ENCODE results near the gene SCPEP1.
"Not testable (repeated sequence)": the region's sequence is repeated elsewhere in the genome, so short reads cannot be mapped to it uniquely, and the experiment has no call there.

Gene SCPEP1

DNA sequence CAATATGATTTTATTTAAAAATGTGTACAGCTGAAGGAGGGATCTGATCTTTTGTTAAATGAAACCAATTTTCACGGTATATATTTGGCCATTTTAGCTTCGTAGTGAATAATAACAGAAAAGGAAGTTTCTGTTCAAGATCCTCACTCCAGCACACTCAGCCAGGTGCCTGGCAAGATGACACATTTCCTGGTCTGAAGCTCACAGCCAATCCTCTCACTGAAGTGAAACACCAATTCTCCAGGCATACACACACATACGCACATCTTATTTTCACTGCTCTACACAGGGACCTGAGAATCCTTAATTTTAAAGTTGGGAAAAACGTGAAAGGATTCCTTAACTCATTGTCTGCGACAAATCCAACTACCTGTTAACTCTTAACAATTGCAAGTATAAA, 39.7 kb upstream of the SCPEP1 start:
- not testable (repeated sequence) for H3K4me3 ChIP-seq (ENCODE audit: low read depth, low read length); H3K9ac ChIP-seq (ENCODE audit: low read length); H3K27ac ChIP-seq (ENCODE audit: low read depth, low read length); H3K27me3 ChIP-seq (ENCODE audit: control insufficient read depth, insufficient read depth, low read length); H3K9me3 ChIP-seq (ENCODE audit: control insufficient read depth, insufficient read depth, low read depth, low read length); H3K4me1 ChIP-seq (ENCODE audit: control insufficient read depth, insufficient read depth, low read length)
- peaks cover 50% of the 10 kb centered on the region for H3K36me3 ChIP-seq (ENCODE audit: control insufficient read depth, insufficient read depth, low read length)

DNA sequence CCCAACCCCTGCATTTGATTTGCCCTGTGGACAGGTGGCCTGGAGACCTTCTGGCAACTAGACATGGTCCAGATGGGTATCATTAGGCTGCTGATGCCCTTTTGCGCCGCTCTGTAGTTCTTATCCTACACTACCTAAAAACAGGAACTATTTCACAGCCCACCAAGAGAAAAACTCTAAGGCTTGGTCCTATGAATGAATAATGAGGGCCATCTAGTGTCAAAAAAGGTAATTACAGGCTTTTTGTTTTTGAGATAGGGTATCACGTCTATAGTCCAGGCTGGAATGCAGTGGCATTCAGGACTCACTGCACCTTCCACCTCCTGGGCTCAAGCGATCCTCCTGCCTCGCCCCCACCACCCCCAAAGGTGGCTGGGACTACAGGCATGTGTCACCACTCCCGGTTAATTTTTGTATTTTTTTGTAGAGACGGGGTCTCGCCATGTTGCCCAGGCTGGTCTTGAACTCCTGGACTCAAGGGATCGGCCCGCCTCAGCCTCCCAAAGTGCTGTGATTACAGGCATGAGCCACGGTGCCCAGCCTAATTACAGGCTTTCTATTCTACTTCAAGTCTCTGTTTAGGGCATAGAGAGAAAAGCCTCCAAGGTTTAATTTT, 38.0 kb upstream of the SCPEP1 start:
- Histone ChIP-seq H3K36me3 (ENCODE audit: control insufficient read depth, insufficient read depth, low read length) (peaks cover 56% of the 10 kb centered on the region), H3K9ac (ENCODE audit: low read length) (no peak overlapping the region), H3K4me3 (ENCODE audit: low read depth, low read length) (no peak overlapping the region), H3K27ac (ENCODE audit: low read depth, low read length) (no peak overlapping the region), H3K9me3 (ENCODE audit: control insufficient read depth, insufficient read depth, low read depth, low read length) (no peaks in the 10 kb centered on the region), H3K4me1 (ENCODE audit: control insufficient read depth, insufficient read depth, low read length) (no peaks in the 10 kb centered on the region), H3K27me3 (ENCODE audit: control insufficient read depth, insufficient read depth, low read length) (no peaks in the 10 kb centered on the region)

DNA sequence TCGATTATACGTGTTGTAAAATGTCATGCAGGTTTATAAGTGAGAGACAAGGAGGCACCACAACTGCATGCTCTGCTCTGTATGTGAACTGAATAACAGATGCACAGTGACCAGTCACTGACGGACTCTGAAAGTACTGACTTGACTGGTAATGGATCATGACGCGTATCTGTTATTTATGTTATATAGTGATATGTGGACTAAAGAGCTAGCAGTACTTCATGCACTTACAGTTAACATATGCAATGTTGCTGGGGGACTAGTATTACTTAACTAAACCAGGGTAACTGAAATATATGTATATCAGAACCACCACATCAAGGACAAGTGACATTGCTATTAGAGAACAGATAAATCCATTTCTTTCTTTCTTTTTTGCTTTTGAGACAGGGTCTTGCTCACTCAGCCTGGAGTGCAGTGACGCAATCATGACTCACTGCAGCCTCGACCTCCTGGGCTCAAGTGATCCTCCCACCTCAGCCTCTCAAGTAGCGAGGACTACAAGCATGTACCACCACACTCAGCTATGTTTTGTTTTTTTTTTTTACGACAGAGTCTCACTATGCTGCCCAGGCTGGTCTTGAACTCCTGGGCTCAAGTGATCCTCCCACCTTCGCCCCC, 34.3 kb upstream of the SCPEP1 start:
- H3K4me1 ChIP-seq (ENCODE audit: control insufficient read depth, insufficient read depth, low read length) = no peaks in the 10 kb centered on the region
- H3K27me3 ChIP-seq (ENCODE audit: control insufficient read depth, insufficient read depth, low read length) = no peaks in the 10 kb centered on the region
- H3K27ac ChIP-seq (ENCODE audit: low read depth, low read length) = no peak overlapping the region
- H3K9me3 ChIP-seq (ENCODE audit: control insufficient read depth, insufficient read depth, low read depth, low read length) = no peaks in the 10 kb centered on the region
- H3K4me3 ChIP-seq (ENCODE audit: low read depth, low read length) = no peak overlapping the region
- no peak overlapping the region for H3K9ac ChIP-seq (ENCODE audit: low read length)
- H3K36me3 ChIP-seq (ENCODE audit: control insufficient read depth, insufficient read depth, low read length) = peaks cover 60% of the 10 kb centered on the region

DNA sequence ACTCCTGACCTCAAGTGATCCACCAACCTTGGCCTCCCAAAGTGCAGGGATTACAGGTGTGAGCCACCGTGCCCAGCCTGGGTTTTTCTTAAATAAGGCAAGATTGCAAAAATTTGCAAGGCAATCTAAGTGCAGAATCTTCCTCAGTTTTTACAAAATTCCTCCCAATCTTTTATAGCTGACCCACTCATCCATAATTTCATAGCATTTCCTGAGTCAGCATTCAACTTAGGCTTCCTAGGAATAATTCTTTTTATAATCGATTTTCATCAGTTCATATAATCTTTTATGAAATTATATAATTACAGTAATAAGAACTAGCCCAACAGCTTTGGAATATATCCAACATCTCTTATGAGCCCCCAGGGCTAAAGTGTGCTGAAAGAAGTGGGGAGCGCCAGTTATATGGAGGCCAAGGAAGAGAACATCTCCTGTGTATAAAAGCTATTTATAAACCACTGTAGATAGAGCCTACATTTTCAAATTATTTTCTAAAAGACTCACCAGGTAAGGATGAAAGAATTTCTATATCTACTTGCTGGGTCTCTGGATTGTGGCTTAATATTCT, 31.9 kb upstream of the SCPEP1 start:
- H3K27me3 ChIP-seq (ENCODE audit: control insufficient read depth, insufficient read depth, low read length) = no peaks in the 10 kb centered on the region
- peaks cover 76% of the 10 kb centered on the region for H3K36me3 ChIP-seq (ENCODE audit: control insufficient read depth, insufficient read depth, low read length)
- H3K9me3 ChIP-seq (ENCODE audit: control insufficient read depth, insufficient read depth, low read depth, low read length) = no peaks in the 10 kb centered on the region
- no peak overlapping the region for H3K4me3 ChIP-seq (ENCODE audit: low read depth, low read length)
- H3K27ac ChIP-seq (ENCODE audit: low read depth, low read length) = no peak overlapping the region
- no peaks in the 10 kb centered on the region for H3K4me1 ChIP-seq (ENCODE audit: control insufficient read depth, insufficient read depth, low read length)
- H3K9ac ChIP-seq (ENCODE audit: low read length) = no peak overlapping the region

DNA sequence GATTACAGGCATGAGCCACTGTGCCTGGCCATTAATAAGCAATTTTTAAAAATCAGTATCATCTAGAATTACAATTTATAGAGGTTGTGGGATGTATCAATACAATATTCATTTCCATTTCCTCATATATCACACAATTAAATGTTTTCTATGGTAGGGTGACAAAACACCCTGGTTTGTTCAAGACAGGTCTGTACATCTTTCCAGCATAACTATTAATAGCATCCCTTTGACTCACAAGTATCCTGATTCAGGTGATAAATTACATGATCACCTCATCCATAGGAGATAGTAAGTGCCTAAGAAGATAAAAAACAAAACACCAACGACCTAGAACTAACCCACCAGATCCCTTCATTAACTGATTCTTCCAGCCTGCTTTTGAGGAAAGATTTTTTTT, 30.2 kb upstream of the SCPEP1 start:
- no peaks in the 10 kb centered on the region for H3K9me3 ChIP-seq (ENCODE audit: control insufficient read depth, insufficient read depth, low read depth, low read length)
- H3K4me3 ChIP-seq (ENCODE audit: low read depth, low read length) = no peak overlapping the region
- H3K36me3 ChIP-seq (ENCODE audit: control insufficient read depth, insufficient read depth, low read length) = peaks cover 62% of the 10 kb centered on the region
- no peak overlapping the region for H3K9ac ChIP-seq (ENCODE audit: low read length)
- no peaks in the 10 kb centered on the region for H3K4me1 ChIP-seq (ENCODE audit: control insufficient read depth, insufficient read depth, low read length)
- H3K27me3 ChIP-seq (ENCODE audit: control insufficient read depth, insufficient read depth, low read length) = no peaks in the 10 kb centered on the region
- H3K27ac ChIP-seq (ENCODE audit: low read depth, low read length) = no peak overlapping the region

DNA sequence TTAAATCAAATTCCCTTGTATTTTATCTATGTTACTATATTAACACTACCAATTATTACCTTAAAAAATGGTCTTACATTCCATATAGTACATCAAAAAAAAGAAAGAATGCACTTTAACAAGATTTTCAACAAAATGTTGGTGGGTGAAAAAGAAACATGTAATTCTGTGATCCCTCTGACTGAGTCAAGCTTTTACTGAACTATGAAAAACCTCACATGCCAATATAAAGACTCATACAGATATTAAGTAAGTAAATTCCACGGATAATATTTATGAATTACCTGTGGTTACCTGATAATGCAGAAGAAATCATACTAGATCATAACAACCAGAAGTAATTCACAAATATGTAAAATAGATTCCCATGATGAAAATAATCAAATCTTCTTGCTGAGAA, 29.4 kb upstream of the SCPEP1 start:
- Histone ChIP-seq H3K9ac (ENCODE audit: low read length) (no peak overlapping the region), H3K36me3 (ENCODE audit: control insufficient read depth, insufficient read depth, low read length) (peaks cover 62% of the 10 kb centered on the region), H3K4me1 (ENCODE audit: control insufficient read depth, insufficient read depth, low read length) (no peaks in the 10 kb centered on the region), H3K27me3 (ENCODE audit: control insufficient read depth, insufficient read depth, low read length) (no peaks in the 10 kb centered on the region), H3K4me3 (ENCODE audit: low read depth, low read length) (no peak overlapping the region), H3K27ac (ENCODE audit: low read depth, low read length) (no peak overlapping the region), H3K9me3 (ENCODE audit: control insufficient read depth, insufficient read depth, low read depth, low read length) (no peaks in the 10 kb centered on the region)

DNA sequence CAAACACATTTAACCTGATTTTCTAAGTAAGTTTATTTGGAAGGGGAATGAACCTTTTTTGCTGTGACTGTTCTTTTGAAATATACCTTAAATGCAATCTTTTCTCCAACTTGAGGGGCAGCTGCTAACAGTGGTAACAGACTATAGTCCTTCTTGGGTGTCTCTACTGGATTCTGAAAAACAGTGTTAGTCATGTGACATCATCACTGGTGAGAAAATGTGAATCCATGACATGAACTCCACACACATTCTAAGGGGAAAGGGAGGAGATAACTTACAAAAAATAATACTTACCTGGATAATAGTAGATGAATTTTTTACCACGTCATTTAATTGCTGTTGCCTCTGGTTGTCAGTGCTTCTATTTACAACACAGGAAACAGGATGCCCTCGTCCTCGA, 28.3 kb upstream of the SCPEP1 start:
- Histone ChIP-seq H3K27ac (ENCODE audit: low read depth, low read length) (no peak overlapping the region), H3K36me3 (ENCODE audit: control insufficient read depth, insufficient read depth, low read length) (peaks cover 52% of the 10 kb centered on the region), H3K4me3 (ENCODE audit: low read depth, low read length) (no peak overlapping the region), H3K9me3 (ENCODE audit: control insufficient read depth, insufficient read depth, low read depth, low read length) (no peaks in the 10 kb centered on the region), H3K27me3 (ENCODE audit: control insufficient read depth, insufficient read depth, low read length) (no peaks in the 10 kb centered on the region), H3K4me1 (ENCODE audit: control insufficient read depth, insufficient read depth, low read length) (no peaks in the 10 kb centered on the region), H3K9ac (ENCODE audit: low read length) (no peak overlapping the region)

DNA sequence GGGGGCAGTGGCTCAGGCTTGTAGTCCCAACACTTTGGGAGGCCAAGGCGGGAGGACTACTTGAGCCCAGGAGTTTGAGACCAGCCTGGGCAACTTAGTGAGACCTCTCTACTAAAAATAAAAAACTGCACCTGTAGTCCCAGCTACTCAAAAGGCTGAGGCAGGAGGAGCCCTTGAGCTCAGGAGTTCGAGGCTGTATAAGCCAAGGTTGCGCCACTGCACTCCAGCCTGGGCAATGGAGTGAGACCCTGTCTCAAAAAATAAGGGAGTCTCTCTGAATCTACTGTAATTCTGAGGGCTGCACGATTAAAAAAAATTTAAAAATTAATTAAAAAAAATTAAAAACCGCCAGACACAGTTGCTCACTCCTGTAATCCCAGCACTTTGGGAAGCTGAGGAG, 20.9 kb upstream of the SCPEP1 start:
- Histone ChIP-seq H3K9me3 (ENCODE audit: control insufficient read depth, insufficient read depth, low read depth, low read length) (no peaks in the 10 kb centered on the region), H3K27me3 (ENCODE audit: control insufficient read depth, insufficient read depth, low read length) (no peaks in the 10 kb centered on the region), H3K4me3 (ENCODE audit: low read depth, low read length) (no peak overlapping the region), H3K9ac (ENCODE audit: low read length) (no peak overlapping the region), H3K27ac (ENCODE audit: low read depth, low read length) (no peak overlapping the region), H3K4me1 (ENCODE audit: control insufficient read depth, insufficient read depth, low read length) (peaks cover 3% of the 10 kb centered on the region; the same call in 1 of the 2 replicates), H3K36me3 (ENCODE audit: control insufficient read depth, insufficient read depth, low read length) (0 out of 2 replicates have a peak, but pooled peaks cover 3% of the 10 kb centered on the region)

DNA sequence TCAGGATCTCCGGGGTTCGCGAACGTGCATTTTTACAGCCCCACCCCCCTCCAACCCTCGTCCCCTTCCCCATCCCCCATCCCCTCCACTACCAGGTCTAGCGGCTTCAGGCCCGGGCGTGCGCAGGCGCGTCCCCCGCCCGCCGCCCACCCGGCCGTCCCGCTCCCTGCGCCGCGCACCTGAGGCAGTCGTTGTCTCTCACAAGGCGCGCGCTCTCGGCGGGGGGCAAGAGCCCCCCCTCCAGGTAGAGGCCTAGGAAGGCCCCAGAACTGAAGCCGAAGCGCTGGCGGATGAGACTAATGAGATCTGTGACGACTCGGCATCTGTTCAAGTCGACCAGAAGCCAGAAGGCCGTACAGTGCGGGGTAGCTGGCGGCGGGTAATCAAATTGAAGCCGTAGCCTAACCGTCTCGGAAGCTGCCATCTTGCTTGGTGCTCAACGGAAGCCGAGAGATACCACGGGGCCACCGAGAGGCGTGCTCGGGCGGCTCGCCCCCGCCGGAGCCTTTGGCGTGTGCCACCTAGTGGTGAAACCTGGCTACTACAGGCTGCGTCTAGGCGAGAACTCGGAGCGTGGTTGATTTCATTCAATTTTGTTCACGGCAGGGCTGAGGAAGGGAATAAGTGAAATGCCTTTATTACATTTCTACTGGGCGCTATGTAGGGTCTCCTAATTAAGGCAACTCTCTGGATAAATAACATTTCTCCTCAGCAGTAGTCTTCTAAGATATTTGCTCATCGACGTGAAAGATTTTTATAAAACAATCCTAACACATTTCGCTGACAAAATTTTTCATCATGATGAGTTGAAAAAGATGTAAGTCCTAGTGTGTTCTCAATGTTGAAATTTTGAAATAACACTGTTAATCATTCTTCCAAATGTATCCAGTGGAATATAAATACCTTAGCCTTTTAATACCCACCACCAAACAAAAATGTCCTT, 17.1 kb upstream of the SCPEP1 start, which contains the start of gene COIL:
Gene COIL, minus strand, starts transcription at position 455 of the 943 bp plus-strand sequence. Its CDS starts 31 bp downstream, at position 424.
- Histone ChIP-seq H3K27me3 (ENCODE audit: control insufficient read depth, insufficient read depth, low read length) (no peaks in the 10 kb centered on the region), H3K9me3 (ENCODE audit: control insufficient read depth, insufficient read depth, low read depth, low read length) (no peaks in the 10 kb centered on the region), H3K4me1 (ENCODE audit: control insufficient read depth, insufficient read depth, low read length) (peaks cover 3% of the 10 kb centered on the region; the same call in 1 of the 2 replicates), H3K36me3 (ENCODE audit: control insufficient read depth, insufficient read depth, low read length) (no peaks in the 10 kb centered on the region), H3K27ac (ENCODE audit: low read depth, low read length) (peak within 1 kb of the TSS; percentile 96), H3K9ac (ENCODE audit: low read length) (peak within 1 kb of the TSS; percentile 96), H3K4me3 (ENCODE audit: low read depth, low read length) (peak within 1 kb of the TSS; percentile 74)

DNA sequence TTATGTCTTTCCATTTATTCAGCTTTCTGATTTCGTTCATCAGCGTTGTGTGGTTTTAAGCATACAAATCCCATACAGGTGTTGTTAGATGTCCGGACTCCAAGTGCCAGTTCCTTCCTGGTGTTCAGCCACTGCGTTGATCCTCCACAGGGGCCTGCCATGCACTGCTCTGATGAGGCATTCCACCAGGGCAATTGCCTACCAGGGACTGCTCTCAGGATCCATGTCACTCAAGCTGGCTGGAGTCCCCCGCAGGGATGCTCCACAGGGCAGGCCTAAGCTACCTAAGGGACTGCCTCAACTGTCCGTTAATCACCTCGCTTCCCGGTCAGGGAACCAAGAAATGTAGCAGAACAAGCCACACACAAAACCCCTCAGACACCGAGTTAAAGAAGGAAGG, 12.7 kb upstream of the SCPEP1 start:
- not testable (repeated sequence) for H3K4me1 ChIP-seq (ENCODE audit: control insufficient read depth, insufficient read depth, low read length); H3K27me3 ChIP-seq (ENCODE audit: control insufficient read depth, insufficient read depth, low read length); H3K9ac ChIP-seq (ENCODE audit: low read length); H3K36me3 ChIP-seq (ENCODE audit: control insufficient read depth, insufficient read depth, low read length); H3K9me3 ChIP-seq (ENCODE audit: control insufficient read depth, insufficient read depth, low read depth, low read length); H3K4me3 ChIP-seq (ENCODE audit: low read depth, low read length); H3K27ac ChIP-seq (ENCODE audit: low read depth, low read length)

DNA sequence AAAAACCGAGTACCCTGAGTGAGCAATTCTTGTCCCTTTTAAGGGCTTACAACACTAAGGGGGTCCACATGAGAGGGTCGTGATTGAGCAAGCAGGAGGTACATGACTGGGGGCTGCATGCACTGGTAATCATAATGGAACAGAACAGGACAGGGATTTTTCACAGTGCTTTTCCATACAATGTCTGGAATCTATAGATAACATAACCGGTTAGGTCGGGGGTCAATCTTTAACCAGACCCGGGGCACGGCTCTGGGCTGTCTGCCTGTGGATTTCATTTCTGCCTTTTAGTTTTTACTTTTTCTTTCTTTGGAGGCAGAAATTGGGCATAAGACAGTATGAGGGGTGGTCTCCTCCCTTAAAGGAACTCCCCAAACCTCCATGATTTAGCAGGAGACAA, 12.2 kb upstream of the SCPEP1 start:
- H3K36me3 ChIP-seq (ENCODE audit: control insufficient read depth, insufficient read depth, low read length); H3K4me1 ChIP-seq (ENCODE audit: control insufficient read depth, insufficient read depth, low read length); H3K4me3 ChIP-seq (ENCODE audit: low read depth, low read length); H3K27ac ChIP-seq (ENCODE audit: low read depth, low read length); H3K9me3 ChIP-seq (ENCODE audit: control insufficient read depth, insufficient read depth, low read depth, low read length); H3K9ac ChIP-seq (ENCODE audit: low read length); H3K27me3 ChIP-seq (ENCODE audit: control insufficient read depth, insufficient read depth, low read length): not testable (repeated sequence)

All from HUES6 (cell line).